HL-60 (cell line): ENCODE measurements around the gene PRCD.

Experiments
- CTCF ChIP-seq: IDR thresholded peaks from one replicate; pipeline ENCODE4 v1.5.1; 2011; ENCODE audit warnings: low read length, control low read depth, inconsistent platforms; ENCODE audit not compliant: insufficient read depth
- GABPA ChIP-seq: IDR thresholded peaks from 2 replicates; pipeline ENCODE4 v1.6.1; 2012; ENCODE audit warnings: low read depth
- POLR2AphosphoS5 ChIP-seq: IDR thresholded peaks from 2 replicates; pipeline ENCODE4 v1.6.1; 2012; ENCODE audit warnings: low read depth
- REST ChIP-seq: IDR thresholded peaks from 2 replicates; pipeline ENCODE4 v1.6.1; 2012; ENCODE audit warnings: low read depth; ENCODE audit not compliant: insufficient replicate concordance
- SPI1 ChIP-seq: IDR thresholded peaks from 2 replicates; pipeline ENCODE4 v1.6.1; 2012; ENCODE audit warnings: low read depth, mild to moderate bottlenecking, borderline replicate concordance

GRCh38 chr17:76558198-76559095 is 18.6 kb downstream of the PRCD start:
- TF ChIP-seq CTCF (peak; percentile 45), POLR2AphosphoS5 (no peak), GABPA (no peak), REST (no peak), SPI1 (no peak)
